OCI-LY3 (cell line): ENCODE measurements around the gene NLGN2.

Experiments used
- H2AFZ ChIP-seq: fragments of 200-600, 300-600 bp; shearing (Covaris generic); 2 replicates; pipeline ENCODE4 v1.6.0; 2014; ENCODE audit warnings: antibody characterized with exemption, low read depth, low read length
- H3K27ac ChIP-seq: fragments of 200-600, 300-600 bp; sonication (generic); 2 replicates; pipeline ENCODE4 v1.5.1; 2014; ENCODE audit warnings: mild to moderate bottlenecking, low read length, moderate library complexity, mixed read lengths
- H3K27me3 ChIP-seq: fragments of 200-600, 300-600 bp; sonication (generic); 2 replicates; pipeline ENCODE4 v1.6.1; 2014; ENCODE audit warnings: low read depth, low read length, mixed read lengths
- H3K36me3 ChIP-seq: fragments of 200-600, 300-600 bp; sonication (generic); replicated peaks from 2 replicates; pipeline ENCODE3; 2014; ENCODE audit warnings: low read depth, low read length, mixed read lengths
- H3K4me1 ChIP-seq: fragments of 300-600, 200-600 bp; sonication (generic); 2 replicates; pipeline ENCODE4 v1.6.1; 2014; ENCODE audit warnings: low read length, mixed read lengths
- H3K4me2 ChIP-seq: fragments of 200-600, 300-600 bp; sonication (generic); 2 replicates; pipeline ENCODE4 v1.6.1; 2014; ENCODE audit warnings: low read length, mixed read lengths
- H3K4me3 ChIP-seq: fragments of 300-600, 200-600 bp; sonication (generic); 2 replicates; pipeline ENCODE4 v1.5.1; 2014; ENCODE audit warnings: antibody characterized with exemption, mild to moderate bottlenecking, low read length, moderate library complexity
- H3K79me2 ChIP-seq: fragments of 300-600, 200-600 bp; shearing (Covaris generic); 2 replicates; pipeline ENCODE4 v1.6.1; 2014; ENCODE audit warnings: mild to moderate bottlenecking, low read length, mixed read lengths
- H3K9ac ChIP-seq: fragments of 300-600, 200-600 bp; shearing (Covaris generic); 2 replicates; pipeline ENCODE4 v1.6.0; 2014; ENCODE audit warnings: mild to moderate bottlenecking, low read length, moderate library complexity
- H3K9me3 ChIP-seq: fragments of 200-600, 300-600 bp; shearing (Covaris generic); 2 replicates; pipeline ENCODE4 v1.6.1; 2014; ENCODE audit warnings: low read length, mixed read lengths; ENCODE audit not compliant: insufficient read depth
- H4K20me1 ChIP-seq: fragments of 200-600, 300-600 bp; sonication (generic); 2 replicates; pipeline ENCODE4 v1.6.1; 2016; ENCODE audit warnings: low read length, mixed read lengths; ENCODE audit not compliant: insufficient read depth
- CTCF ChIP-seq: fragments of 200-600, 300-600 bp; sonication (generic); IDR thresholded peaks from 2 replicates; pipeline ENCODE4 v1.5.1; 2014; ENCODE audit warnings: antibody characterized with exemption, low read length, low read depth
- EZH2phosphoT487 ChIP-seq: fragments of 200-600 bp; shearing (Covaris generic); IDR thresholded peaks from 2 replicates; pipeline ENCODE4 v1.6.1; 2018; ENCODE audit warnings: antibody characterized with exemption, mixed run types, low read depth

NLGN2 gene

GRCh38 chr17:7411427-7411750 lies 3.7 kb downstream of the NLGN2 start:
- Histone ChIP-seq H4K20me1 (no peaks in the 10 kb centered on the region), H2AFZ (no peak overlapping the region), H3K79me2 (no peaks in the 10 kb centered on the region), H3K4me1 (no peaks in the 10 kb centered on the region), H3K36me3 (no peaks in the 10 kb centered on the region), H3K9ac (no peak overlapping the region), H3K4me2 (no peak overlapping the region), H3K9me3 (no peaks in the 10 kb centered on the region), H3K27ac (no peak overlapping the region), H3K4me3 (no peak overlapping the region), H3K27me3 (no peaks in the 10 kb centered on the region)
- TF ChIP-seq CTCF: no peak
- no peak for TF ChIP-seq EZH2phosphoT487

GRCh38 chr17:7413346-7413985 lies 5.8 kb downstream of the NLGN2 start:
- no peaks in the 10 kb centered on the region for H3K79me2 ChIP-seq
- no peak overlapping the region for H3K4me2 ChIP-seq
- no peaks in the 10 kb centered on the region for H3K36me3 ChIP-seq
- H3K4me1 ChIP-seq: no peaks in the 10 kb centered on the region
- TF ChIP-seq EZH2phosphoT487: no peak
- no peak for TF ChIP-seq CTCF
- H4K20me1 ChIP-seq: no peaks in the 10 kb centered on the region
- no peaks in the 10 kb centered on the region for H3K27me3 ChIP-seq
- H3K9me3 ChIP-seq: no peaks in the 10 kb centered on the region
- H3K9ac ChIP-seq: no peak overlapping the region
- H3K4me3 ChIP-seq: no peak overlapping the region
- no peak overlapping the region for H2AFZ ChIP-seq
- no peak overlapping the region for H3K27ac ChIP-seq

GRCh38 chr17:7414837-7415236 lies 7.2 kb downstream of the NLGN2 start:
- no peaks in the 10 kb centered on the region for H3K36me3 ChIP-seq
- no peaks in the 10 kb centered on the region for H3K4me1 ChIP-seq
- no peak overlapping the region for H3K4me2 ChIP-seq
- H2AFZ ChIP-seq: no peak overlapping the region
- no peaks in the 10 kb centered on the region for H4K20me1 ChIP-seq
- no peak overlapping the region for H3K9ac ChIP-seq
- no peaks in the 10 kb centered on the region for H3K9me3 ChIP-seq
- TF ChIP-seq EZH2phosphoT487 (no peak), CTCF (no peak)
- no peaks in the 10 kb centered on the region for H3K79me2 ChIP-seq
- no peak overlapping the region for H3K27ac ChIP-seq
- H3K4me3 ChIP-seq: no peak overlapping the region
- H3K27me3 ChIP-seq: no peaks in the 10 kb centered on the region

- H3K4me1 ChIP-seq: no peaks in the 10 kb centered on the region
- no peaks in the 10 kb centered on the region for H3K79me2 ChIP-seq
- H3K4me3 ChIP-seq: no peak overlapping the region
- TF ChIP-seq CTCF (no peak), EZH2phosphoT487 (no peak)
- no peak overlapping the region for H3K27ac ChIP-seq
- H3K36me3 ChIP-seq: no peaks in the 10 kb centered on the region
- no peak overlapping the region for H3K9ac ChIP-seq
- H3K4me2 ChIP-seq: no peak overlapping the region
- H2AFZ ChIP-seq: no peak overlapping the region
- no peaks in the 10 kb centered on the region for H4K20me1 ChIP-seq
- H3K27me3 ChIP-seq: no peaks in the 10 kb centered on the region
- no peaks in the 10 kb centered on the region for H3K9me3 ChIP-seq
Observed at GRCh38 chr17:7415784-7416183, 8.1 kb downstream of the NLGN2 start.
